SH-SY5Y (cell line): Measurements from ENCODE around the gene WDR35.

ENCODE experiments used
- GATA2 ChIP-seq: IDR thresholded peaks from 2 replicates; pipeline ENCODE4 v1.6.1; 2011; ENCODE audit warnings: mild to moderate bottlenecking, low read depth, low read length
- GATA3 ChIP-seq: IDR thresholded peaks from 2 replicates; pipeline ENCODE4 v1.6.1; 2011; ENCODE audit warnings: low read depth, mild to moderate bottlenecking, low read length, moderate library complexity

DNA sequence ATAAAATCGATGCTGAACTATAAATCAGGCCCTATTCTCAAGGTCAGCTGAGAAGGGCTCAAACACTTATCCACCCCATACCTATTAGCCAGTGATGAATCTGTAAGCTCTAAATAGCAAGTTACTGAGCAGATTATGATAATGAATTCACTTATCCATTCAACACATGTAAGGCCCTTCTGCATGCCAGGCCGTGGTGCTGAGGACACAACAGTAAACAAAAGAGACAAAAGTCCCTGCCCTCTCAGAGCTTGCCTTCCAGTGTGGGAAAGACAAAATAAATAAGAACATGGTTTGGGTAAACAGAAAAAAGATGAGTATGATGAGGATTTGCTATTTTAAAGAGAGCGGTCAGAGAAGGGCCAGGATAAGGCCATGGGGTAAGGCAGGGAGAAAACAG is 99.8 kb downstream of the WDR35 start:
- TF ChIP-seq GATA2 (no peak), GATA3 (no peak)
